ENCODE data around the gene FUT9.

The FUT9 gene

DNA sequence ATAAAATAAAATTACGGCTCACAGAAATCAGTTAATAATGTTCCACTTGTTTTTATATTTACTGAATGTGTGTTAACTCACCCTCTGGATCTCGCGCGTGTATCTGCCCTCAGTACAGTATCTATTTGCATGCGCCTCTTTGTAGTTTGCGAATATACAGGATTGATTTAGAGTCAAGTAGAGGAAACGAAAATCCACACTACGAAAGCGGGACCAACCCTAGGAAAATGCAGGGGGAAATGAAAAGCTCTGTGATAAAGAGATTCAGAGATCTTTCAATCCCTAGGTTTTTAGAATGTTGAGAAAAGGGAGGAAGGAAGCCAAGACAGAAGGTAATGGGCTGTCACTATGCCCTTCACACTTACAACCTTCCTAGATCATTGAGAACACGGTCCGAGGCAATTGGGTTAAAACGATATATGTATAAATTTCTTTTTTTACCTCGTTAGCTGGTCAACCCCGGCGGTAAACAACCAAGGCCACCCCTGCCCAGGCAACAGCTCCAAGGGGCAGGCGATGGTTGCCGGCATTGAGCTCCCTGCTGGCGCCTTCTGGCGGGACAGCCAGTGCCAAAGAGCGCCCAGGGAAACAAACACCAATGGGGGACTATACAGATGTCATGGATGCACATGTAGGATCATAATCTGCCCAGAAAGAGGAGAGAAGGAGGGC is 792 bp upstream of the FUT9 start:
- no peaks in the 10 kb centered on the region for H3K4me1 ChIP-seq (ENCODE audit: insufficient read depth, low read length)
- no peak overlapping the region for H3K27ac ChIP-seq (ENCODE audit: low read depth, low read length)
- no peaks in the 10 kb centered on the region for H3K27me3 ChIP-seq (ENCODE audit: control insufficient read depth in 1 of 2, insufficient read depth in 2 of 2, low read length in 2 of 2)
- no peaks in the 10 kb centered on the region for H3K9me3 ChIP-seq (ENCODE audit: low read length)
- H3K36me3 ChIP-seq (ENCODE audit: insufficient read depth, low read length), result no peaks in the 10 kb centered on the region
- no peak overlapping the region for H3K9ac ChIP-seq (ENCODE audit: low read length)
- no peak overlapping the region for H3K4me3 ChIP-seq (ENCODE audit: low read depth in 1 of 2, low read length in 2 of 2)

DNA sequence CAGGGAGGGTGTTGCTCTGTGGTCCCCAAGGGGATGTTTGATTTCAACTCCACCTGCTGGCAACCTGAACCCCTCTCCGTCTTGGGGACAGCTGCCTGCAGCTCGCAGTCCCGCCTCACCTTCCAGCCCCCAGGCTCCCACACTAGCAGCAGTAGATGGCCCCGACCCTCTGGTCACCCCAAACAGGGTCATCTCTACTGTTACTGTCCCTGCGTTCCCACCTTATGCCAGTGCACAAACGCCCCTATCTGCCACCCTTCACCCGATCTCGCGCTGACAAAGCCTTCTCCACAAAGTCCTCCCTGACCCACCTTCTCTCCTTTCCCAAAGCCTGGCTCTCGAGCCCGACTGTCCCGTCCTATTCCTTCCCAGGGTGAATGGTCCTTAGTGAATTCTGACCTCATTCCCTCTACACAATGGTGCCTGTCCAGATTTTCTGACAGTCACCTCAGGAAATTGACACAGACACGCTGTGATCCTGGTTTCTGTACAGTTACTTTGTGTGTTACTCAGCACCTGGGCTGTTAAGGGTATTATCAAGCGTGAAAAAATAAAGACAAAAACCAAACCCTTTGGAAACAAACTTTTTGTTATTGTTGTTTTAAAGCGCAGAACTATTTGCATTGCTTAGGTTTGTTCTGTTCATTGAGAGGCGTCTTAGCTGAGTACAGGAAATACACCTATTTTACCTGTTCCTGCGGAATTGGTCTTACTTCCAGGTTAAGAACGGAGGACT is 728 bp downstream of the FUT9 start:
- Histone ChIP-seq H3K9me3 (ENCODE audit: low read length) (no peaks in the 10 kb centered on the region), H3K4me3 (ENCODE audit: low read depth in 1 of 2, low read length in 2 of 2) (peak overlapping the region; percentile 17 to 32), H3K27ac (ENCODE audit: low read depth, low read length) (no peak overlapping the region), H3K27me3 (ENCODE audit: control insufficient read depth in 1 of 2, insufficient read depth in 2 of 2, low read length in 2 of 2) (no peaks in the 10 kb centered on the region), H3K36me3 (ENCODE audit: insufficient read depth, low read length) (no peaks in the 10 kb centered on the region), H3K4me1 (ENCODE audit: insufficient read depth, low read length) (no peaks in the 10 kb centered on the region), H3K9ac (ENCODE audit: low read length) (no peak overlapping the region)

DNA sequence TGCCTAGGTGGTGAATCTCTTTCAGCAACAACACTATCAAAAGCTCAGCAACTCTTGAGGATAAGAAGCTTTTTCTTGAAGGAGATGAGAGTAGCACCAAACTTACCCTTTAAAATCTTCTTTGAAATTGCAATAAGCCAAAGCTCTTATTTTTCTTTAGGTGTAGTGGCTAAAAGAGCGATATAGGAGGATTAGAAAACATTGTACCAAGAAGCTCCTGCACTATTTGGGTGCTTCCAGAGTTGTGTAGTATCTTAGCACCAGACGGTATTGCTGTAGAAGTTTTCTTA is 1.2 kb downstream of the FUT9 start:
- H3K9ac ChIP-seq (ENCODE audit: low read length), result no peak overlapping the region

DNA sequence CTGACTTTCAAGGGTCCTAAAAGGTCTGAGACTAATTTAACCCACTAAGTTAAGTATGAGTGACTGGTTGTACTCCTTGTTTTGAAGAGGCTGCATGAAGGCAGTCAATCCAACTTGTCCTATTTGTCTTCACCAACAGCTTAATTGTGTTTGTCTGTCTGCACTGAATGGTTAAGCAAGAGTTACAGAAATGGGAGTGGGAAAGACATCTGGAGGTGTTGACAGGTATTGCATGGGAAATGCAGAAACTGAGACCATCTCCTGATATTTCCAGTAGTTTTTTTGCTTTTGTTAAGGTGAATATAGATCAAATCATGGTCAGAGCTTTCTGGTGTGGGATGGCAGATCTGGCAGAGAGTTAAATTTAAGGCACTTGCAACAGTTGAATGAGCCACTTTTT is 6.5 kb downstream of the FUT9 start:
- H3K27ac ChIP-seq (ENCODE audit: low read depth, low read length), result no peak overlapping the region
- H3K27me3 ChIP-seq (ENCODE audit: control insufficient read depth in 1 of 2, insufficient read depth in 2 of 2, low read length in 2 of 2), result no peaks in the 10 kb centered on the region
- H3K4me3 ChIP-seq (ENCODE audit: low read depth in 1 of 2, low read length in 2 of 2), result no peak overlapping the region
- no peaks in the 10 kb centered on the region for H3K36me3 ChIP-seq (ENCODE audit: insufficient read depth, low read length)
- no peaks in the 10 kb centered on the region for H3K9me3 ChIP-seq (ENCODE audit: low read length)
- no peaks in the 10 kb centered on the region for H3K4me1 ChIP-seq (ENCODE audit: insufficient read depth, low read length)
- H3K9ac ChIP-seq (ENCODE audit: low read length), result no peak overlapping the region

More for the DNA sequence above, 1.2 kb downstream of the FUT9 start:
- Histone ChIP-seq H3K4me3 (ENCODE audit: low read depth in 1 of 2, low read length in 2 of 2) (no peak overlapping the region), H3K27ac (ENCODE audit: low read depth, low read length) (no peak overlapping the region), H3K9me3 (ENCODE audit: low read length) (no peaks in the 10 kb centered on the region), H3K27me3 (ENCODE audit: control insufficient read depth in 1 of 2, insufficient read depth in 2 of 2, low read length in 2 of 2) (no peaks in the 10 kb centered on the region), H3K36me3 (ENCODE audit: insufficient read depth, low read length) (no peaks in the 10 kb centered on the region), H3K4me1 (ENCODE audit: insufficient read depth, low read length) (no peaks in the 10 kb centered on the region)

DNA sequence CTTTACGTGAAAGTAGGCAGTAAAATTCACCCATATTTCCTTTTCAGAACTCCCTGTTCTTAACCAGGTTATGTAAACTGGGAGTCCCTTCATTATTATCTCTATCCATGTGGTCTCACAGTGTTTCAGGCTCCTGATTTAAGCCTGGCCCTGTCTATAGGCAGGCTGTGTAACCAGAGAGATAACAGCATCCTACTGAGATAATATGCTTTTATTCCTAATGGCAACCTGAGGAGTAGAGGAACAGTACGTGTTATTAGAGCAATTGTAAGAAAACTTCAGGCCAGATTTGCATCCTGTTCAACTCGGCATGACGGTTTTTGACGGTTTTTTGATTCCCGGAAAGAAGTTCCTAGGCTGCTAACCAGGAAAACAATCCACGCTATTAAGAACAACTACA is 16.9 kb downstream of the FUT9 start:
- Histone ChIP-seq H3K4me3 (ENCODE audit: low read depth in 1 of 2, low read length in 2 of 2) (no peak overlapping the region), H3K9me3 (ENCODE audit: low read length) (no peaks in the 10 kb centered on the region), H3K27ac (ENCODE audit: low read depth, low read length) (no peak overlapping the region), H3K27me3 (ENCODE audit: control insufficient read depth in 1 of 2, insufficient read depth in 2 of 2, low read length in 2 of 2) (no peaks in the 10 kb centered on the region), H3K9ac (ENCODE audit: low read length) (no peak overlapping the region), H3K36me3 (ENCODE audit: insufficient read depth, low read length) (no peaks in the 10 kb centered on the region), H3K4me1 (ENCODE audit: insufficient read depth, low read length) (no peaks in the 10 kb centered on the region)

DNA sequence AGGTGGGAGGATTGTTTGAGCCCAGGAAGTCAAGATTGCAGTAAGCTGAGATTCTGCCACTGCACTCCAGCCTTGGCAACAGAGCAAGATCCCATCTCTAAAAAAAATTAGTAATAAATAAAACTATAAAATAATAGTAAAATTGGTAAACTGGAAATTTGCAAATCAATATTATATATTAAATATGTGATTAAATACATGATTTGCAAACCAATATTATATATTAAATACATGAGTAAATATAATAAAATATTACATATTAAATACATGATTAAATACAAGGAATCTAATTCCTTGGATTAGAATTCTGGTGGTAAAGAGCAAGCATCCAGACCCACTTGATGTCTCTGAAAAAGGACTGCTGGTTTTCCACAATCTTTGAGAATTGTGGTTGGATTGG is 35.8 kb downstream of the FUT9 start:
- Histone ChIP-seq H3K27ac (ENCODE audit: low read depth, low read length) (no peak overlapping the region), H3K27me3 (ENCODE audit: control insufficient read depth in 1 of 2, insufficient read depth in 2 of 2, low read length in 2 of 2) (no peaks in the 10 kb centered on the region), H3K9me3 (ENCODE audit: low read length) (no peaks in the 10 kb centered on the region), H3K36me3 (ENCODE audit: insufficient read depth, low read length) (no peaks in the 10 kb centered on the region), H3K4me1 (ENCODE audit: insufficient read depth, low read length) (no peaks in the 10 kb centered on the region), H3K9ac (ENCODE audit: low read length) (no peak overlapping the region), H3K4me3 (ENCODE audit: low read depth in 1 of 2, low read length in 2 of 2) (no peak overlapping the region)

DNA sequence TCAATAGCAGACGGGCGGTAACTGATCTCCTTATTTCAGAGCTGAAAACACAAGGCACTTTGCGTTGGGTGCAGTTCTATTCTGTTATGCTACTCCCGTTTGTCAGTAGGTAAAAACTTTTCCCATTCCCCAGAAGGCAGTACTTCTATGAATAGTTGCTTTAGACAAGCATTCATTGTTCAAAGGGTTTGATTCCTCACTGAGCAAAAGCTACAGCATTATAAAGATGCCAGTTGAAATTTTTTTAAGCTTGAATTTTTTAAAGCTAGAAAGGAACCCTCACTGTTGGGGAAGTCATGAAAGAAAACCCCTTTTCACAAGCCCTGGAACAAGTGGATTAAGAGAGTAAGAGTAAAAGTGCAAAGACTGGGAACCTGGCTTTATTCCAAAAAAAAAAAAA is 42.3 kb downstream of the FUT9 start:
- Histone ChIP-seq H3K36me3 (ENCODE audit: insufficient read depth, low read length) (no peaks in the 10 kb centered on the region), H3K9me3 (ENCODE audit: low read length) (no peaks in the 10 kb centered on the region), H3K4me3 (ENCODE audit: low read depth in 1 of 2, low read length in 2 of 2) (no peak overlapping the region)

DNA sequence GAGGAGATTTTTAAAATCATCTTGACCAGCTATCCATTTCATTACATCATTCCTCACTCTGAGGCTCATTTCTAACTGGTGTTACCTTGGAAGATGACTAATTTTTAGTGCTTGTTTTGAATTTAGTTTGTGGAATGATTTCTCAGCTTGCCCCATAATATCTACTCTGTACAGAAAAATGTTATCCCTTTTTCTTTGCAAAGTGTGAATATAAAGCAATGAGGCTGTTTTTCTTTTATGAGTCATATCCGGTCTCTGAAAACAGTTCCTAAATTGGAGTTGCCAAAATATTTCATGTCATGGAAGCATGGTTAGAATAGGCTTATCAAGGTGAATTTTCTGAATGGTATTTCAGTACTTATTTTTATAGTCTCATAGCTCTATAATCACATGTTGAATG is 43.8 kb downstream of the FUT9 start:
- no peaks in the 10 kb centered on the region for H3K9me3 ChIP-seq (ENCODE audit: low read length)
- no peaks in the 10 kb centered on the region for H3K36me3 ChIP-seq (ENCODE audit: insufficient read depth, low read length)
- H3K27ac ChIP-seq (ENCODE audit: low read depth, low read length), result no peak overlapping the region
- no peak overlapping the region for H3K4me3 ChIP-seq (ENCODE audit: low read depth in 1 of 2, low read length in 2 of 2)
- no peak overlapping the region for H3K9ac ChIP-seq (ENCODE audit: low read length)
- H3K27me3 ChIP-seq (ENCODE audit: control insufficient read depth in 1 of 2, insufficient read depth in 2 of 2, low read length in 2 of 2), result no peaks in the 10 kb centered on the region
- no peaks in the 10 kb centered on the region for H3K4me1 ChIP-seq (ENCODE audit: insufficient read depth, low read length)

More for the DNA sequence above, 42.3 kb downstream of the FUT9 start:
- Histone ChIP-seq H3K27ac (ENCODE audit: low read depth, low read length) (no peak overlapping the region), H3K9ac (ENCODE audit: low read length) (no peak overlapping the region), H3K27me3 (ENCODE audit: control insufficient read depth in 1 of 2, insufficient read depth in 2 of 2, low read length in 2 of 2) (no peaks in the 10 kb centered on the region), H3K4me1 (ENCODE audit: insufficient read depth, low read length) (no peaks in the 10 kb centered on the region)

DNA sequence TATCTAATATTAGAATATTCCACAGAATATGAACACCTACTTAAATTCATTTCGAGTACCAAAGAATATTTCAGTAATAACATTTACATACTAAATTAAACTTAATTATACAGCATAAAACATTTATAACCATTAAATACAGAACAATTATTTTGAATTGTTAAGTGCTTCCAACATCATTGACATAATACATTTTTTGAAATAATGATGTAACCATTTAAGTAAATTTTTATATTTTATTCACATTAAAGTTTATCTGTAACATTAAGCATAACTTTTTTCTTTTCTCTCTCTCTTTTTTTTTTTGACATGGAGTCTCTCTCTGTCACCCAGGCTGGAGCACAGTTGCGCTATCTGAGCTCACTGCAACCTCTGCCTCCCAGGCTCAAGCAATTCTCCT is 44.5 kb downstream of the FUT9 start:
- Histone ChIP-seq H3K36me3 (ENCODE audit: insufficient read depth, low read length) (no peaks in the 10 kb centered on the region), H3K4me3 (ENCODE audit: low read depth in 1 of 2, low read length in 2 of 2) (no peak overlapping the region), H3K27ac (ENCODE audit: low read depth, low read length) (no peak overlapping the region), H3K9me3 (ENCODE audit: low read length) (no peaks in the 10 kb centered on the region), H3K27me3 (ENCODE audit: control insufficient read depth in 1 of 2, insufficient read depth in 2 of 2, low read length in 2 of 2) (no peaks in the 10 kb centered on the region), H3K4me1 (ENCODE audit: insufficient read depth, low read length) (no peaks in the 10 kb centered on the region), H3K9ac (ENCODE audit: low read length) (no peak overlapping the region)

DNA sequence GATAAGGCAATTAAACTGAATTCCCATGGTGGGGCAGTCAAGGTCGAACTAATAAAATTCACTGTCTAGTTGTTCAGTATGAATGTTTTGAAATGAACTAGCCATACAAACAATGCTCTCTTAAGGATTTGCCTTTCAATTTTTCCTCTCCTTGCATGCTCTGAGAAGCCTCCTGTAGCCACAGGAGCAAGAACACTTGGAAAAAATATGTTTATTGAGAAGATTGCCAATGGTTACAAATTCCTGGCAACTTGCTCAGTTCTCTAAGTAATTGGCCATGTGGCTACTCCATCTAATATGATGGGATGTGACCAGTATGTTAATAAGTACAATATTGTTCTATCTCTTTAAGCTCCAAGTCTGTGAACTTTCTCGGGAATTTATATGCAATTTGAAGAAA is 49.4 kb downstream of the FUT9 start:
- no peak overlapping the region for H3K4me3 ChIP-seq (ENCODE audit: low read depth in 1 of 2, low read length in 2 of 2)
- H3K36me3 ChIP-seq (ENCODE audit: insufficient read depth, low read length), result no peaks in the 10 kb centered on the region
- no peaks in the 10 kb centered on the region for H3K27me3 ChIP-seq (ENCODE audit: control insufficient read depth in 1 of 2, insufficient read depth in 2 of 2, low read length in 2 of 2)
- H3K9me3 ChIP-seq (ENCODE audit: low read length), result no peaks in the 10 kb centered on the region
- H3K4me1 ChIP-seq (ENCODE audit: insufficient read depth, low read length), result no peaks in the 10 kb centered on the region
- H3K27ac ChIP-seq (ENCODE audit: low read depth, low read length), result no peak overlapping the region
- H3K9ac ChIP-seq (ENCODE audit: low read length), result no peak overlapping the region

DNA sequence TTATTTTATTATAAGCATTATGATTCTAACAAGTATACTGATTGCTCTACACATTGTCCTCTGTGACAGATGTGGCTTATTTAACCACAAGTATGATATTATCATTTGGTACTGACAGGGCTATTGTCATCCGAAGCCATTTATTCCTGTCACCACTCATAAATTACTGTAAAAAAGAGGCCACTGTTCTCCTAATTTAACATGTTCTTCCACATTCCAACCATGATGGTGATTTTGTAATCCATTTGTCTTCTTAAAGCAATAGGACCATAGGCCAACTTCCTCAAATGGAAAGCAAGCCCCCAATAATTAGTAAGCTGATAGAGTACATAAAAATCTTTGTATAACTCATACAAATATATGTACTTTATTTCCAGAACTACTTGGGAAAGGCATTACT is 50.6 kb downstream of the FUT9 start:
- Histone ChIP-seq H3K36me3 (ENCODE audit: insufficient read depth, low read length) (no peaks in the 10 kb centered on the region), H3K27me3 (ENCODE audit: control insufficient read depth in 1 of 2, insufficient read depth in 2 of 2, low read length in 2 of 2) (no peaks in the 10 kb centered on the region), H3K9me3 (ENCODE audit: low read length) (no peaks in the 10 kb centered on the region), H3K9ac (ENCODE audit: low read length) (no peak overlapping the region), H3K27ac (ENCODE audit: low read depth, low read length) (no peak overlapping the region), H3K4me1 (ENCODE audit: insufficient read depth, low read length) (no peaks in the 10 kb centered on the region), H3K4me3 (ENCODE audit: low read depth in 1 of 2, low read length in 2 of 2) (no peak overlapping the region)

DNA sequence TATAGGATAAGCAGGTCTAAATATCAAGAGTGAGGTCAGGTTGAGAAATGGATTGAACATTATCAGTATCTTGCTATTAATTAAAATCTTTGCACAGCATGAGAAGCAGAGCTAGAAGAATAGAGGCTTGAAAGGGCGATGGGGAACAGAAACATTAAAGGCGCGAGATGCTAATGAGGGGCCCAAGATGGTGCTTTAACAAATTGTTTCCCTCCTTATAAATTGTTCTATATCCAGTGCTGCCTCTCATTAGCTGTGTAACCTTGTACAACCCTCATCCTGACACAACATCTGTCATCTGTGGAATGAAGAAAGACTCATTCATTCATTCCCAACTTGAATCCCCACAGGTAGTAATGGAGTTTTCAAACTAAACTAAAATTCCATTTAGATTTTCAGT is 57.8 kb downstream of the FUT9 start:
- Histone ChIP-seq H3K36me3 (ENCODE audit: insufficient read depth, low read length) (no peaks in the 10 kb centered on the region), H3K9ac (ENCODE audit: low read length) (no peak overlapping the region), H3K4me3 (ENCODE audit: low read depth in 1 of 2, low read length in 2 of 2) (no peak overlapping the region), H3K27ac (ENCODE audit: low read depth, low read length) (no peak overlapping the region), H3K4me1 (ENCODE audit: insufficient read depth, low read length) (no peaks in the 10 kb centered on the region), H3K27me3 (ENCODE audit: control insufficient read depth in 1 of 2, insufficient read depth in 2 of 2, low read length in 2 of 2) (no peaks in the 10 kb centered on the region), H3K9me3 (ENCODE audit: low read length) (no peaks in the 10 kb centered on the region)
